HepG2 (cell line): ENCODE data around the gene TNFSF13. TPM values are rescaled to one million over a fixed set of nuclear protein-coding genes. Genes with fewer than 3 reads are reported as not detected.

ENCODE experiments used
- AHR ChIP-seq: IDR thresholded peaks from 2 replicates; pipeline ENCODE4 v1.6.1; 2018; ENCODE audit warnings: missing genetic modification reagents, missing compliant biosample characterization
- ARID4A ChIP-seq: sonication (generic); formaldehyde crosslinking; IDR thresholded peaks from 2 replicates; pipeline ENCODE4 v1.5.0; 2020; ENCODE audit warnings: mild to moderate bottlenecking, missing genetic modification reagents, borderline replicate concordance
- HOXA7 ChIP-seq: sonication (generic); formaldehyde crosslinking; IDR thresholded peaks from 2 replicates; pipeline ENCODE4 v1.8.1; 2022; ENCODE audit warnings: mild to moderate bottlenecking, missing genetic modification reagents, moderate library complexity
- KLF13 ChIP-seq: sonication (generic); formaldehyde crosslinking; IDR thresholded peaks from 2 replicates; pipeline ENCODE4 v1.4.0; 2020; ENCODE audit warnings: mild to moderate bottlenecking, missing genetic modification reagents
- NFKB2 ChIP-seq: sonication (generic); formaldehyde crosslinking; IDR thresholded peaks from 2 replicates; pipeline ENCODE4 v1.4.0; 2020; ENCODE audit warnings: missing genetic modification reagents, borderline replicate concordance
- SALL2 ChIP-seq: sonication (generic); formaldehyde crosslinking; IDR thresholded peaks from 2 replicates; pipeline ENCODE4 v1.8.1; 2023; ENCODE audit warnings: mild to moderate bottlenecking, missing genetic modification reagents, inconsistent platforms
- SIX1 ChIP-seq: sonication (generic); formaldehyde crosslinking; IDR thresholded peaks from 2 replicates; pipeline ENCODE4 v1.4.0; 2020; ENCODE audit warnings: missing genetic modification reagents, borderline replicate concordance
- TOPORS ChIP-seq: sonication (generic); formaldehyde crosslinking; IDR thresholded peaks from 2 replicates; pipeline ENCODE4 v1.8.0; 2023; ENCODE audit warnings: mild to moderate bottlenecking, missing genetic modification reagents
- ZNF362 ChIP-seq: sonication (generic); formaldehyde crosslinking; IDR thresholded peaks from 2 replicates; pipeline ENCODE4 v1.4.0; 2020; ENCODE audit warnings: missing genetic modification reagents, mild to moderate bottlenecking, borderline replicate concordance
- ZNF383 ChIP-seq: sonication (generic); formaldehyde crosslinking; IDR thresholded peaks from 2 replicates; pipeline ENCODE4 v1.4.0; 2020; ENCODE audit warnings: missing genetic modification reagents, mild to moderate bottlenecking, borderline replicate concordance
- ZNF564 ChIP-seq: sonication (generic); formaldehyde crosslinking; IDR thresholded peaks from 2 replicates; pipeline ENCODE4 v1.8.1; 2023; ENCODE audit warnings: mild to moderate bottlenecking, missing genetic modification reagents
- ZNF607 ChIP-seq: sonication (generic); formaldehyde crosslinking; IDR thresholded peaks from 2 replicates; pipeline ENCODE4 v1.5.1; 2020; ENCODE audit warnings: missing genetic modification reagents, mild to moderate bottlenecking, borderline replicate concordance
- ZNF691 ChIP-seq: sonication (generic); formaldehyde crosslinking; IDR thresholded peaks from 2 replicates; pipeline ENCODE4 v1.4.0; 2020; ENCODE audit warnings: missing genetic modification reagents, low read depth, mild to moderate bottlenecking, borderline replicate concordance
- ZNF709 ChIP-seq: sonication (generic); formaldehyde crosslinking; IDR thresholded peaks from 2 replicates; pipeline ENCODE4 v1.5.0; 2020; ENCODE audit warnings: mild to moderate bottlenecking, missing genetic modification reagents
- ZNF777 ChIP-seq: sonication (generic); formaldehyde crosslinking; IDR thresholded peaks from 2 replicates; pipeline ENCODE4 v1.4.0; 2020; ENCODE audit warnings: missing genetic modification reagents
- polyA plus RNA-seq, 8 experiments: library from polyadenylated mRNA; depleted of rRNA in 3 of 8; stranded (reverse) in 7 of 8; unstranded in 1 of 8; fragments of >200 nt; fragmentation: Illumina TruSeq in 4 of 8; extraction: Trizol in 4 of 8; gene quantifications; 2 replicates each; pipeline versions ENCODE4 v1.2.1 to v1.2.3, GENCODE V29; 2011 to 2016; ENCODE audit warnings: low read depth in 4 of 8, missing spikeins in 1 of 8, mixed read lengths in 1 of 8; ENCODE audit not compliant: insufficient read depth in 1 of 8
- total RNA-seq, 5 experiments: library from RNA; depleted of rRNA; stranded (reverse); fragments of >200 nt; fragmentation: Illumina TruSeq; extraction: Trizol; gene quantifications; 2 replicates each; pipeline ENCODE4 v1.2.3, GENCODE V29; 2016; ENCODE audit warnings: low read depth in 1 of 5
- TF ChIP-seq, protein P1 (sequence below): sonication (generic); formaldehyde crosslinking; conservative IDR thresholded peaks from 2 replicates; pipeline ENCODE4 v1.4.0; 2020; ENCODE audit warnings: missing genetic modification reagents
- TF ChIP-seq, protein P2 (sequence below): sonication (generic); formaldehyde crosslinking; IDR thresholded peaks from 2 replicates; pipeline ENCODE4 v1.8.0; 2022; ENCODE audit warnings: mild to moderate bottlenecking, missing genetic modification reagents, moderate library complexity
- TF ChIP-seq, protein P3 (sequence below): sonication (generic); formaldehyde crosslinking; IDR thresholded peaks from 2 replicates; pipeline ENCODE4 v1.9.0; 2022; ENCODE audit warnings: low read depth, missing genetic modification reagents

TNFSF13 gene
- total and polyA plus RNA-seq, 2 of the 13 experiments (the other 11 are each of a cell fraction or from before 2014, with no cell fraction given): 2.5 to 3.3 TPM

- TF ChIP-seq, protein P1, sequence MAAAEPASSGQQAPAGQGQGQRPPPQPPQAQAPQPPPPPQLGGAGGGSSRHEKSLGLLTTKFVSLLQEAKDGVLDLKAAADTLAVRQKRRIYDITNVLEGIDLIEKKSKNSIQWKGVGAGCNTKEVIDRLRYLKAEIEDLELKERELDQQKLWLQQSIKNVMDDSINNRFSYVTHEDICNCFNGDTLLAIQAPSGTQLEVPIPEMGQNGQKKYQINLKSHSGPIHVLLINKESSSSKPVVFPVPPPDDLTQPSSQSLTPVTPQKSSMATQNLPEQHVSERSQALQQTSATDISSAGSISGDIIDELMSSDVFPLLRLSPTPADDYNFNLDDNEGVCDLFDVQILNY (CRISPR knock-in tag): peak; percentile 74; the same call in 1 of the 2 replicates
- TF ChIP-seq ARID4A (peak; percentile 76; the same call in 1 of the 2 replicates), ZNF607 (CRISPR knock-in tag) (peak; percentile 65; the same call in 1 of the 2 replicates), AHR (CRISPR knock-in tag) (no peak), HOXA7 (CRISPR knock-in tag) (no peak), ZNF777 (0 out of 2 replicates have a peak, but pooled peaks have one; percentile 18), ZNF564 (no peak; the same call in 1 of the 2 replicates), ZNF709 (CRISPR knock-in tag) (no peak), SALL2 (CRISPR knock-in tag) (0 out of 2 replicates have a peak, but pooled peaks have one; percentile 19), TOPORS (CRISPR knock-in tag) (0 out of 2 replicates have a peak, but pooled peaks have one; percentile 57), ZNF691 (CRISPR knock-in tag) (no peak), ZNF383 (no peak), SIX1 (CRISPR knock-in tag) (no peak), ZNF362 (CRISPR knock-in tag) (no peak; the same call in 1 of the 2 replicates), NFKB2 (CRISPR knock-in tag) (peak; percentile 15; the same call in 1 of the 2 replicates), KLF13 (CRISPR knock-in tag) (no peak)
- TF ChIP-seq, protein P2, sequence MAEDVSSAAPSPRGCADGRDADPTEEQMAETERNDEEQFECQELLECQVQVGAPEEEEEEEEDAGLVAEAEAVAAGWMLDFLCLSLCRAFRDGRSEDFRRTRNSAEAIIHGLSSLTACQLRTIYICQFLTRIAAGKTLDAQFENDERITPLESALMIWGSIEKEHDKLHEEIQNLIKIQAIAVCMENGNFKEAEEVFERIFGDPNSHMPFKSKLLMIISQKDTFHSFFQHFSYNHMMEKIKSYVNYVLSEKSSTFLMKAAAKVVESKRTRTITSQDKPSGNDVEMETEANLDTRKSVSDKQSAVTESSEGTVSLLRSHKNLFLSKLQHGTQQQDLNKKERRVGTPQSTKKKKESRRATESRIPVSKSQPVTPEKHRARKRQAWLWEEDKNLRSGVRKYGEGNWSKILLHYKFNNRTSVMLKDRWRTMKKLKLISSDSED (CRISPR knock-in tag): no peak
- TF ChIP-seq, protein P3, sequence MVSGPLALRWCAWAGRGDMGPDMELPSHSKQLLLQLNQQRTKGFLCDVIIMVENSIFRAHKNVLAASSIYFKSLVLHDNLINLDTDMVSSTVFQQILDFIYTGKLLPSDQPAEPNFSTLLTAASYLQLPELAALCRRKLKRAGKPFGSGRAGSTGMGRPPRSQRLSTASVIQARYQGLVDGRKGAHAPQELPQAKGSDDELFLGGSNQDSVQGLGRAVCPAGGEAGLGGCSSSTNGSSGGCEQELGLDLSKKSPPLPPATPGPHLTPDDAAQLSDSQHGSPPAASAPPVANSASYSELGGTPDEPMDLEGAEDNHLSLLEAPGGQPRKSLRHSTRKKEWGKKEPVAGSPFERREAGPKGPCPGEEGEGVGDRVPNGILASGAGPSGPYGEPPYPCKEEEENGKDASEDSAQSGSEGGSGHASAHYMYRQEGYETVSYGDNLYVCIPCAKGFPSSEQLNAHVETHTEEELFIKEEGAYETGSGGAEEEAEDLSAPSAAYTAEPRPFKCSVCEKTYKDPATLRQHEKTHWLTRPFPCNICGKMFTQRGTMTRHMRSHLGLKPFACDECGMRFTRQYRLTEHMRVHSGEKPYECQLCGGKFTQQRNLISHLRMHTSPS: no peak
Measured at GRCh38 chr17:7572588-7573323, 14.2 kb downstream of the TNFSF13 start (continued).
